BE2C (cell line): ENCODE results near the gene NLGN1.

Source experiments
- DNase-seq: peaks from one replicate; pipeline ENCODE4 v3.0.0-alpha.2; 2020
- H3K27me3 ChIP-seq: fragments of 250-450 bp; sonication (Bioruptor Pico); 2 replicates; pipeline ENCODE4 v1.5.1; 2020; ENCODE audit warnings: mild to moderate bottlenecking
- H3K36me3 ChIP-seq: fragments of 250-450 bp; sonication (Bioruptor Pico); 2 replicates; pipeline ENCODE4 v1.5.1; 2020; ENCODE audit warnings: mild to moderate bottlenecking
- H3K4me1 ChIP-seq: fragments of 250-450 bp; sonication (Bioruptor Pico); 2 replicates; pipeline ENCODE4 v1.5.1; 2020
- H3K4me3 ChIP-seq: 2 replicates; pipeline ENCODE4 v1.5.1; 2011; ENCODE audit warnings: low read depth, low read length
- H3K9me3 ChIP-seq: fragments of 250-450 bp; sonication (Bioruptor Pico); 2 replicates; pipeline ENCODE4 v1.5.1; 2020
- CTCF ChIP-seq: IDR thresholded peaks from 2 replicates; pipeline ENCODE4 v1.5.1; 2012; ENCODE audit warnings: mild to moderate bottlenecking, low read depth, low read length

The NLGN1 gene

DNA sequence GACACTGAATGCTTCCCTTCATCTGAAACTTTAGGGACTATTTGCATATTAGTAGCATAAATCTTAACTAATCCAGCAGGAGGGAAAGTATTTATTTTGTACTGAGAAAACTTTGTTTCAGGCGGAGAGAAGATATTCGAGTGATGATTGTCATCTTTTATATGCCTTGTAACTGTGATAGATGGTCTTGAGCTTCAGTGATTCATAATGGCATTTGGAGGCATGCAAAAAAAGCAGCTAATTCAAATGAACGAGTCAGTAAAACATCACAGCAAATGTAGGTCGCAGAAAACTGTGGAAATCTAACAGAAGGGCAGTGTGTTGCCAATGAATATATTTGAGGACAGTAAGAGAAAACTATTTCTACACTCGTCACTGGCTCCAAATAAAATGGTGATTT lies 817.9 kb downstream of the NLGN1 start:
- Histone ChIP-seq H3K9me3 (no peaks in the 10 kb centered on the region), H3K27me3 (no peaks in the 10 kb centered on the region), H3K36me3 (no peaks in the 10 kb centered on the region), H3K4me1 (no peaks in the 10 kb centered on the region), H3K4me3 (no peak overlapping the region)
- no peak for TF ChIP-seq CTCF
- no peak for DNase-seq

DNA sequence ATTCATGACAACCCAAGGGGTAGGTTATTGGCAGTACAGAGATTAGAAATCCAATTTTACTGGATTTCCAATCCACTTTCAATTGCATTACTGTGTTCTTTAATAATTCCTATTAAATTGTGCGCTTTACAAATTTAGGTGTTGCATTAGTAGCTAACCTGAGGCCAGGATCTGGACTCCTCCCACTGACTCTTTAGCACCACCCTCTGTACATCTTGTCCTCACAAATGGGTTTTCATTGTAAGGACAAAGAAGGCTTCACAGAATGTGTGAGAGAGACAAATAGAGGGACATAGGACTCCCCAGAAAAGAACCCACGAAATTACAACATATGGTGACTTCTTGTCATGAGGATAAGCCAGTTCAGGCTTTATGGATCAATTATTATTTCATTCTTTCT lies 818.5 kb downstream of the NLGN1 start:
- Histone ChIP-seq H3K9me3 (no peaks in the 10 kb centered on the region), H3K36me3 (no peaks in the 10 kb centered on the region), H3K4me3 (no peak overlapping the region), H3K27me3 (no peaks in the 10 kb centered on the region), H3K4me1 (no peaks in the 10 kb centered on the region)
- TF ChIP-seq CTCF, result no peak
- DNase-seq, result no peak

DNA sequence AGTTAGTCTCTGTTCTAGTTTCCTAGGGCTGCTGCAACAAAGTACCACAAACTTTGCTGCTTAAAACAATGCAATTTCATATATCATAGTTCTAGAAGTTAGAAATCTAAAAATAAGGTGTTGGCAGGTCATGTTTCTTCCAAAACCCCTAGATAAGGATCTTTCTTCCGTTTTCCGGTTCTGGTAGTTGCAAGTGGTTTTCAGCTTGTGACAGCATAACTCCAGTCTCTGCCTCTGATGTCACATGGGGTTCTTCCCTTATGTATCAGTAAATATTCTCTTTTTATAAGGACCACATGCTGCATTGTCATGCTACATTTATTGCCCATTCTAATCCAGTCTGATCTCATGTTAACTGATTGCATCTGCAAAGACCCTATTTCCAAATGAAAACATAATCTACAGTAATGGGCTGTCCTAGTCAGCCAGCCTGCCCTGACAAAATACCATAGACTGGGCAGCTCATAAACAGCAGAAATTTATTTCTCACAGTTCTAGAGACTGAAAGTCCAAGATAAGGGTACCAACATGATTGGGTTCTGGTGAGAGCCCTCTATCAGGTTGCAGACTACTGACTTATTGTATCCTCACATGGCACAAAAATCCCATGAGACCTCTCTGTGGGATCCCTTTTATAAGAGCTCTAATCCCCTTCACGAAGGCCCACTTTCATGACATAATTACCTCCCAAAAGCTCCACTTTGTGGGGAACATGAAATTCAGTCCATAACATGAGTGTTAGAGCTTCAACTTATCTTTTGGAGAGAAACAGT lies 819.6 kb downstream of the NLGN1 start:
- Histone ChIP-seq H3K36me3 (no peaks in the 10 kb centered on the region), H3K27me3 (no peaks in the 10 kb centered on the region), H3K4me1 (no peaks in the 10 kb centered on the region), H3K4me3 (no peak overlapping the region), H3K9me3 (no peaks in the 10 kb centered on the region)
- no peak for TF ChIP-seq CTCF
- no peak for DNase-seq

- H3K36me3 ChIP-seq, result no peaks in the 10 kb centered on the region
Measured at GRCh38 chr3:174218016-174218415, 820.5 kb downstream of the NLGN1 start.

GRCh38 chr3:174219738-174220137 lies 822.2 kb downstream of the NLGN1 start:
- Histone ChIP-seq H3K4me1 (no peaks in the 10 kb centered on the region), H3K9me3 (no peaks in the 10 kb centered on the region), H3K27me3 (no peaks in the 10 kb centered on the region), H3K36me3 (no peaks in the 10 kb centered on the region), H3K4me3 (no peak overlapping the region)
- no peak for DNase-seq
- TF ChIP-seq CTCF, result peak; percentile 16; the same call in 1 of the 2 replicates

More at GRCh38 chr3:174218016-174218415, 820.5 kb downstream of the NLGN1 start:
- no peaks in the 10 kb centered on the region for H3K4me1 ChIP-seq
- no peak overlapping the region for H3K4me3 ChIP-seq
- DNase-seq, result no peak
- no peaks in the 10 kb centered on the region for H3K9me3 ChIP-seq
- no peak for TF ChIP-seq CTCF
- H3K27me3 ChIP-seq, result no peaks in the 10 kb centered on the region

- H3K27me3 ChIP-seq, result no peaks in the 10 kb centered on the region
- no peaks in the 10 kb centered on the region for H3K4me1 ChIP-seq
- H3K36me3 ChIP-seq, result no peaks in the 10 kb centered on the region
- no peaks in the 10 kb centered on the region for H3K9me3 ChIP-seq
- no peak for TF ChIP-seq CTCF
- no peak for DNase-seq
- no peak overlapping the region for H3K4me3 ChIP-seq
Measured at GRCh38 chr3:174220775-174221554, 823.4 kb downstream of the NLGN1 start.
